ENCODE data around the gene RPH3AL. TPM values are rescaled to one million over a fixed set of nuclear protein-coding genes. Genes with fewer than 3 reads are reported as not detected.

Gene RPH3AL
- total RNA-seq, 6 experiments from 2014 or later: 17.6 to 74.0 (median 25.7) TPM

DNA sequence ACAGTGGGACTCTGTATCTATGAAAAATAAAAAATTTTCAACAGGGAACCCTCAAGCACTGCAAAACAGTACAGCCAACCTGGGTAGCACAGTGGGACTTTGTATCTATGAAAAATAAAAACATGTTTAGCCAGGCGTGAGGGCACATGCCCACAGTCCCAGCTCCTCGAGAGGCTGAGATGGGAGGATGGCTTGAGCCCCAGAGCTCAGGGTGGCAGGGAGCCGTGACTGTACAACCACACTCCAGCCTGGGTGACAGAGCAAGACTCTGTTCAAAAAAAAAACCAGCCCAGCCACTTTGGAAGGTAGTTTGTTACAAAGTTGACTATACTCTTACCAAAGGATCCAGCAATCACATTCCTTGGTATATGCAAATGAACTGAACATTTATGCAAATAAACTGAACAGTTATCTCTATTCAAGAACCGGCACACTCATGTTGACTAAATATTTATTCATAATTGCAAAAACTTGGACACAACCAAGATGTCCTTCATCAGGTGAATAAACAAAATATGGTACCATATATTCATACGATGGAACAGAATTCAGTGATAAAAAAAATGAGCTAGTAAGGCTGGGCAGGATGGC, 5.2 kb downstream of the RPH3AL start:
- H3K4me3 ChIP-seq: no peak overlapping the region
- ATAC-seq (no peak), DNase-seq (peak in 2 of 3 donors; percentile 17 to 33)
- no peaks in the 10 kb centered on the region for H3K9me3 ChIP-seq
- no peaks in the 10 kb centered on the region for H3K36me3 ChIP-seq
- intact Hi-C loops (cut with DNase I): no loop called here
- WGBS (ENCODE audit: insufficient coverage, low coverage, low lambda C conversion rate, missing lambda C conversion rate): 69% methylated on average over 2 of the region's 5 CpGs
- TF ChIP-seq, protein P1, sequence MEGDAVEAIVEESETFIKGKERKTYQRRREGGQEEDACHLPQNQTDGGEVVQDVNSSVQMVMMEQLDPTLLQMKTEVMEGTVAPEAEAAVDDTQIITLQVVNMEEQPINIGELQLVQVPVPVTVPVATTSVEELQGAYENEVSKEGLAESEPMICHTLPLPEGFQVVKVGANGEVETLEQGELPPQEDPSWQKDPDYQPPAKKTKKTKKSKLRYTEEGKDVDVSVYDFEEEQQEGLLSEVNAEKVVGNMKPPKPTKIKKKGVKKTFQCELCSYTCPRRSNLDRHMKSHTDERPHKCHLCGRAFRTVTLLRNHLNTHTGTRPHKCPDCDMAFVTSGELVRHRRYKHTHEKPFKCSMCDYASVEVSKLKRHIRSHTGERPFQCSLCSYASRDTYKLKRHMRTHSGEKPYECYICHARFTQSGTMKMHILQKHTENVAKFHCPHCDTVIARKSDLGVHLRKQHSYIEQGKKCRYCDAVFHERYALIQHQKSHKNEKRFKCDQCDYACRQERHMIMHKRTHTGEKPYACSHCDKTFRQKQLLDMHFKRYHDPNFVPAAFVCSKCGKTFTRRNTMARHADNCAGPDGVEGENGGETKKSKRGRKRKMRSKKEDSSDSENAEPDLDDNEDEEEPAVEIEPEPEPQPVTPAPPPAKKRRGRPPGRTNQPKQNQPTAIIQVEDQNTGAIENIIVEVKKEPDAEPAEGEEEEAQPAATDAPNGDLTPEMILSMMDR (IDR thresholded peaks at IDR 0.05): no peak
- TF ChIP-seq POLR2A (IDR thresholded peaks at IDR 0.05): no peak
- H3K27me3 ChIP-seq: no peaks in the 10 kb centered on the region
- peak overlapping the region in 2 of 3 donors; percentile 93 to 96 for H3K27ac ChIP-seq
- peaks cover 0 to 48% (median 26%) of the 10 kb centered on the region in 4 donors for H3K4me1 ChIP-seq

GRCh38 chr17:345992-346785, 6.4 kb downstream of the RPH3AL start:
- H3K27me3 ChIP-seq: no peaks in the 10 kb centered on the region
- H3K36me3 ChIP-seq: no peaks in the 10 kb centered on the region
- WGBS (ENCODE audit: insufficient coverage, low coverage, low lambda C conversion rate, missing lambda C conversion rate): no CpG with 5 or more reads among the region's 12 CpGs
- DNase-seq: peak in 2 of 3 donors; percentile 15 to 19
- intact Hi-C loops (cut with DNase I): no loop called here
- H3K27ac ChIP-seq: no peak overlapping the region
- H3K4me1 ChIP-seq: peaks cover 0 to 37% (median 20%) of the 10 kb centered on the region in 4 donors
- H3K9me3 ChIP-seq: no peaks in the 10 kb centered on the region
- TF ChIP-seq, protein P1 (IDR thresholded peaks at IDR 0.05): no peak
- TF ChIP-seq POLR2A (IDR thresholded peaks at IDR 0.05): no peak
- ATAC-seq: no peak
- no peak overlapping the region for H3K4me3 ChIP-seq

- Histone ChIP-seq H3K4me3 (no peak overlapping the region), H3K9me3 (no peaks in the 10 kb centered on the region), H3K27me3 (no peaks in the 10 kb centered on the region), H3K27ac (no peak overlapping the region), H3K4me1 (peaks cover 0 to 29% (median 17%) of the 10 kb centered on the region in 4 donors), H3K36me3 (no peaks in the 10 kb centered on the region)
- no CpG with 5 or more reads among the region's 5 CpGs for WGBS (ENCODE audit: insufficient coverage, low coverage, low lambda C conversion rate, missing lambda C conversion rate)
- ATAC-seq (no peak), DNase-seq (peak in 1 of 3 donors; percentile 18)
- intact Hi-C loops (cut with DNase I): no loop called here
- no peak for TF ChIP-seq POLR2A (IDR thresholded peaks at IDR 0.05)
- TF ChIP-seq, protein P1 (IDR thresholded peaks at IDR 0.05): no peak
Measured at GRCh38 chr17:345261-345660, 7.3 kb downstream of the RPH3AL start.

DNA sequence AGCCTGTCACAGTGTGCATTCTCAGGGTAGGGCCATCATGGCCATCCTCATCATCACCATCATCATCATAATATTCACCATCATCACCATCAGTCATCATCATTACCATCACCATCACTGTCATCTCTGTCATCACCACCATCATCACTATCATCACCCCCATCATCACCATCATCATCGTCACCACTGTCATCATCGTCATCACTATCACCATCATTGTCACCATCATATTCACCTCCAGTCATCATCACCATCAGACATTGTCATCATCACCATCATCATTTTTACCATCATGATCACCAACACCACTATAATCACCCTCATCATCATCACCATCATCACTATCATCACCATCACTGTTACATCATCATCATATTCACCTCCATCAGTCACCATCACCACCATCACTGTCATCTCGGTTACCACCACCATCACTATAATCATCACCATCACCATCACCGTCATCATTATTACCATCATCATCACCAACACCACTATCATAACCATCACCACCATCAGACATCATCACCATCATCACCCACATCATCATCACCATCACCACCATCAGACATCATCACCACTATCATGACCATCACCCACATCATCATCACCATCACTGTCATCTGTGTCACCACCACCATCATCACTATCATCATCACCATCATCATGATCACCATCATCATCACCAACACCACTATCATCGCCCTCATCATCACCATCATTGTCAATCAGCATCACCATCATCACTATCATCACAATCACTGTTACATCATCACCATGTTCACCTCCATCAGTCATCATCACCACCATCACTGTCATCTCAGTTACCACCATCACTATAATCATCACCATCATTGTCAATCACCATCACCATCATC, 8.5 kb downstream of the RPH3AL start:
- WGBS (ENCODE audit: insufficient coverage, low coverage, low lambda C conversion rate, missing lambda C conversion rate): 86% methylated on average over 2 of the region's 5 CpGs
- no peaks in the 10 kb centered on the region for H3K9me3 ChIP-seq
- intact Hi-C loops (cut with DNase I): no loop called here
- H3K4me3 ChIP-seq: no peak overlapping the region
- TF ChIP-seq, protein P1 (IDR thresholded peaks at IDR 0.05): no peak
- no peak for TF ChIP-seq POLR2A (IDR thresholded peaks at IDR 0.05)
- no peaks in the 10 kb centered on the region for H3K27me3 ChIP-seq
- H3K36me3 ChIP-seq: no peaks in the 10 kb centered on the region
- H3K4me1 ChIP-seq: peaks cover 0 to 29% (median 16%) of the 10 kb centered on the region in 4 donors
- H3K27ac ChIP-seq: no peak overlapping the region
- DNase-seq: peak in 1 of 3 donors; percentile 4
- ATAC-seq: no peak

Data from right lobe of liver (tissue), 6 donors.